WTC11 (cell line): ENCODE data around the gene DOK5. TPM values are rescaled to one million over a fixed set of nuclear protein-coding genes. Genes with fewer than 3 reads are reported as not detected.

Experiments
- ATAC-seq: fragments of 200-7000 bp; cut with Tn5 transposase; 2 replicates; pipeline ENCODE4 v1.10.0; 2021; ENCODE audit warnings: mild to moderate bottlenecking, moderate library complexity
- CTCF ChIA-PET: fragments of 300-600 bp; sonication (Branson Sonifier 250); formaldehyde crosslinking; loops from one replicate; lab custom pipeline; 2021; ENCODE audit warnings: antibody characterized with exemption; lab: Charles Lee
- POLR2A ChIA-PET: fragments of 350-600 bp; sonication (Branson Sonifier 250); formaldehyde crosslinking; loops from one replicate; lab custom pipeline; 2021; ENCODE audit warnings: antibody characterized with exemption; lab: Charles Lee
- DNase-seq: peaks from one replicate; pipeline ENCODE4 v3.0.0; 2021; ENCODE audit warnings: low spot score
- H3K27ac Mint-ChIP-seq: 2 replicates; pipeline ENCODE4 v1.8.0; 2021; ENCODE audit warnings: mixed read lengths
- H3K27me3 Mint-ChIP-seq: 2 replicates; pipeline ENCODE4 v1.8.0; 2021; ENCODE audit warnings: low read depth, mild to moderate bottlenecking, moderate library complexity, mixed read lengths
- H3K36me3 Mint-ChIP-seq: 2 replicates; pipeline ENCODE4 v1.8.0; 2021; ENCODE audit warnings: mixed read lengths
- H3K4me1 Mint-ChIP-seq: 2 replicates; pipeline ENCODE4 v1.8.0; 2022; ENCODE audit warnings: mixed read lengths
- H3K4me3 Mint-ChIP-seq: 2 replicates; pipeline ENCODE4 v1.8.0; 2021; ENCODE audit warnings: mild to moderate bottlenecking, moderate library complexity, mixed read lengths
- H3K9me3 Mint-ChIP-seq: 2 replicates; pipeline ENCODE4 v1.8.0; 2021; ENCODE audit warnings: mixed read lengths
- CDX4 ChIP-seq: fragments of 250-450 bp; sonication (Bioruptor Pico); IDR thresholded peaks from 2 replicates; pipeline ENCODE4 v1.9.0; 2021; ENCODE audit warnings: moderate library complexity, mild to moderate bottlenecking, inconsistent platforms, borderline replicate concordance
- E2F1 ChIP-seq: sonication (generic); formaldehyde crosslinking; IDR thresholded peaks from 2 replicates; pipeline ENCODE4 v1.8.0; 2022; ENCODE audit warnings: mild to moderate bottlenecking, missing genetic modification reagents
- ELF4 ChIP-seq: sonication (generic); formaldehyde crosslinking; IDR thresholded peaks from 2 replicates; pipeline ENCODE4 v1.8.1; 2022; ENCODE audit warnings: low read depth, mild to moderate bottlenecking, moderate library complexity, missing genetic modification reagents
- ETV6 ChIP-seq: sonication (generic); formaldehyde crosslinking; IDR thresholded peaks from 2 replicates; pipeline ENCODE4 v1.8.1; 2022; ENCODE audit warnings: mild to moderate bottlenecking, missing genetic modification reagents
- GABPB1 ChIP-seq: sonication (generic); formaldehyde crosslinking; IDR thresholded peaks from 2 replicates; pipeline ENCODE4 v1.8.1; 2023; ENCODE audit warnings: mild to moderate bottlenecking, missing genetic modification reagents
- NFATC4 ChIP-seq: fragments of 250-450 bp; sonication (Bioruptor Pico); IDR thresholded peaks from 2 replicates; pipeline ENCODE4 v1.9.0; 2021; ENCODE audit warnings: mild to moderate bottlenecking
- NFE2L1 ChIP-seq: sonication (generic); formaldehyde crosslinking; IDR thresholded peaks from 2 replicates; pipeline ENCODE4 v1.8.1; 2023; ENCODE audit warnings: missing genetic modification reagents
- SMAD4 ChIP-seq: sonication (generic); formaldehyde crosslinking; IDR thresholded peaks from 2 replicates; pipeline ENCODE4 v1.8.0; 2022; ENCODE audit warnings: mild to moderate bottlenecking, missing genetic modification reagents
- TCF7 ChIP-seq: sonication (generic); formaldehyde crosslinking; IDR thresholded peaks from 2 replicates; pipeline ENCODE4 v1.8.0; 2022; ENCODE audit warnings: mild to moderate bottlenecking, low read depth, missing genetic modification reagents, moderate library complexity
- TP53 ChIP-seq: sonication (generic); formaldehyde crosslinking; IDR thresholded peaks from 2 replicates; pipeline ENCODE4 v1.8.1; 2023; ENCODE audit warnings: mild to moderate bottlenecking, missing genetic modification reagents
- USF2 ChIP-seq: sonication (generic); formaldehyde crosslinking; IDR thresholded peaks from 2 replicates; pipeline ENCODE4 v1.8.1; 2023; ENCODE audit warnings: mild to moderate bottlenecking, missing genetic modification reagents, moderate library complexity
- ZBTB21 ChIP-seq: sonication (generic); formaldehyde crosslinking; IDR thresholded peaks from 2 replicates; pipeline ENCODE4 v1.8.1; 2023; ENCODE audit warnings: mild to moderate bottlenecking, missing genetic modification reagents, borderline replicate concordance
- ZNF121 ChIP-seq: sonication (generic); formaldehyde crosslinking; IDR thresholded peaks from 2 replicates; pipeline ENCODE4 v1.8.0; 2023; ENCODE audit warnings: missing genetic modification reagents
- ZNF281 ChIP-seq: sonication (generic); formaldehyde crosslinking; IDR thresholded peaks from 2 replicates; pipeline ENCODE4 v1.8.0; 2023; ENCODE audit warnings: mild to moderate bottlenecking, missing genetic modification reagents
- ZNF396 ChIP-seq: fragments of 250-450 bp; sonication (Bioruptor Pico); IDR thresholded peaks from 2 replicates; pipeline ENCODE4 v1.8.0; 2021; ENCODE audit warnings: mild to moderate bottlenecking, moderate library complexity, borderline replicate concordance
- ZNF416 ChIP-seq: fragments of 250-450 bp; sonication (Bioruptor Pico); IDR thresholded peaks from 2 replicates; pipeline ENCODE4 v1.9.0; 2021; ENCODE audit warnings: mild to moderate bottlenecking, inconsistent platforms
- total RNA-seq: library from RNA; stranded (reverse); gene quantifications from 3 replicates; pipeline ENCODE4 v1.2.3, GENCODE V29; 2021
- TF ChIP-seq, protein P1 (sequence below): sonication (generic); formaldehyde crosslinking; IDR thresholded peaks from 2 replicates; pipeline ENCODE4 v1.8.1; 2022; ENCODE audit warnings: mild to moderate bottlenecking, missing genetic modification reagents, moderate library complexity, borderline replicate concordance
- TF ChIP-seq, protein P2 (sequence below): sonication (generic); formaldehyde crosslinking; IDR thresholded peaks from 2 replicates; pipeline ENCODE4 v1.8.0; 2022; ENCODE audit warnings: mild to moderate bottlenecking, missing genetic modification reagents
- TF ChIP-seq, protein P3 (sequence below): sonication (generic); formaldehyde crosslinking; IDR thresholded peaks from 2 replicates; pipeline ENCODE4 v1.8.0; 2022; ENCODE audit warnings: missing genetic modification reagents

DOK5 gene
- total RNA-seq, 1 experiment from 2014 or later = 10.1 TPM

DNA sequence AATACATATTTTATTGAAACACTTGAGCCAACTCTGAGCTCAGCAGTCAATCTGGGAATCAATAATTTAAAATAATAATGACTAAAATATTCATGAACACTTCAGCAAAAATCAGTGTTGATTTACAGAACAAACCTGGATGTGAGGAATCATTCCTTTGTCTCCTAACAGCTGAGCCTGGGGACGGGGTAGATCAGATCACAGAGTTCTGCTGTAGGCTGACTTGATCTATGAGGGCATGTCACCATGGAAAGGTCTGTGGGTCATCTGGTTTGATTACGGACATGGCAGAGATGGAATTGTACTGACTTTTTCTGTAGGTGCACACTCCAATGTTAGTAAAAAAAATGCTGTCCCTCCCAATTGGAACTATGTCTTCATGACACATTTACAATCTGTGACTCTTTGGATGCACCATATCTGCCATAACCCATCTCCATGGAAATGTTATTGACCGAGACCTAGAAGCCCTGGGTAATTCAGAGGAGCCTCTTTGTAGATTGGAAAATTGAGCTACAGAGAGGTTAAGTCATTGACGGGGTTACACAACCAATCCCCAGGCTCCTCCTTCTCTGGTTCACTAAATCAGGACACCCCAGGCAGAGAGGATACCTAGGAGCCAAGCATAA, 114.1 kb downstream of the DOK5 start:
- Mint-ChIP-seq H3K4me1 (no peaks in the 10 kb centered on the region), H3K9me3 (no peaks in the 10 kb centered on the region), H3K27ac (no peak overlapping the region), H3K4me3 (no peak overlapping the region), H3K36me3 (no peaks in the 10 kb centered on the region), H3K27me3 (no peaks in the 10 kb centered on the region)
- ChIA-PET POLR2A (no interaction called here), CTCF (no interaction called here)
- TF ChIP-seq ZNF396 (no peak), E2F1 (CRISPR knock-in tag) (no peak), ELF4 (CRISPR knock-in tag) (no peak), GABPB1 (CRISPR knock-in tag) (no peak), TP53 (CRISPR knock-in tag) (no peak), TCF7 (no peak), USF2 (CRISPR knock-in tag) (no peak), ZNF281 (CRISPR knock-in tag) (no peak), ZBTB21 (CRISPR knock-in tag) (no peak)
- TF ChIP-seq, protein P1, sequence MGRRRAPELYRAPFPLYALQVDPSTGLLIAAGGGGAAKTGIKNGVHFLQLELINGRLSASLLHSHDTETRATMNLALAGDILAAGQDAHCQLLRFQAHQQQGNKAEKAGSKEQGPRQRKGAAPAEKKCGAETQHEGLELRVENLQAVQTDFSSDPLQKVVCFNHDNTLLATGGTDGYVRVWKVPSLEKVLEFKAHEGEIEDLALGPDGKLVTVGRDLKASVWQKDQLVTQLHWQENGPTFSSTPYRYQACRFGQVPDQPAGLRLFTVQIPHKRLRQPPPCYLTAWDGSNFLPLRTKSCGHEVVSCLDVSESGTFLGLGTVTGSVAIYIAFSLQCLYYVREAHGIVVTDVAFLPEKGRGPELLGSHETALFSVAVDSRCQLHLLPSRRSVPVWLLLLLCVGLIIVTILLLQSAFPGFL (CRISPR knock-in tag) = no peak
- TF ChIP-seq, protein P2, sequence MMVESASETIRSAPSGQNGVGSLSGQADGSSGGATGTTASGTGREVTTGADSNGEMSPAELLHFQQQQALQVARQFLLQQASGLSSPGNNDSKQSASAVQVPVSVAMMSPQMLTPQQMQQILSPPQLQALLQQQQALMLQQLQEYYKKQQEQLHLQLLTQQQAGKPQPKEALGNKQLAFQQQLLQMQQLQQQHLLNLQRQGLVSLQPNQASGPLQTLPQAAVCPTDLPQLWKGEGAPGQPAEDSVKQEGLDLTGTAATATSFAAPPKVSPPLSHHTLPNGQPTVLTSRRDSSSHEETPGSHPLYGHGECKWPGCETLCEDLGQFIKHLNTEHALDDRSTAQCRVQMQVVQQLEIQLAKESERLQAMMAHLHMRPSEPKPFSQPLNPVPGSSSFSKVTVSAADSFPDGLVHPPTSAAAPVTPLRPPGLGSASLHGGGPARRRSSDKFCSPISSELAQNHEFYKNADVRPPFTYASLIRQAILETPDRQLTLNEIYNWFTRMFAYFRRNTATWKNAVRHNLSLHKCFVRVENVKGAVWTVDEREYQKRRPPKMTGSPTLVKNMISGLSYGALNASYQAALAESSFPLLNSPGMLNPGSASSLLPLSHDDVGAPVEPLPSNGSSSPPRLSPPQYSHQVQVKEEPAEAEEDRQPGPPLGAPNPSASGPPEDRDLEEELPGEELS (CRISPR knock-in tag) = no peak
- DNase-seq (no peak), ATAC-seq (no peak)

- H3K4me1 Mint-ChIP-seq = no peaks in the 10 kb centered on the region
- no peaks in the 10 kb centered on the region for H3K9me3 Mint-ChIP-seq
- POLR2A ChIA-PET = no interaction called here
- H3K27me3 Mint-ChIP-seq = no peaks in the 10 kb centered on the region
- H3K4me3 Mint-ChIP-seq = no peak overlapping the region
- no peak overlapping the region for H3K27ac Mint-ChIP-seq
- ATAC-seq = no peak
- no peaks in the 10 kb centered on the region for H3K36me3 Mint-ChIP-seq
- TF ChIP-seq ZNF121 (CRISPR knock-in tag) = no peak
- TF ChIP-seq, protein P3, sequence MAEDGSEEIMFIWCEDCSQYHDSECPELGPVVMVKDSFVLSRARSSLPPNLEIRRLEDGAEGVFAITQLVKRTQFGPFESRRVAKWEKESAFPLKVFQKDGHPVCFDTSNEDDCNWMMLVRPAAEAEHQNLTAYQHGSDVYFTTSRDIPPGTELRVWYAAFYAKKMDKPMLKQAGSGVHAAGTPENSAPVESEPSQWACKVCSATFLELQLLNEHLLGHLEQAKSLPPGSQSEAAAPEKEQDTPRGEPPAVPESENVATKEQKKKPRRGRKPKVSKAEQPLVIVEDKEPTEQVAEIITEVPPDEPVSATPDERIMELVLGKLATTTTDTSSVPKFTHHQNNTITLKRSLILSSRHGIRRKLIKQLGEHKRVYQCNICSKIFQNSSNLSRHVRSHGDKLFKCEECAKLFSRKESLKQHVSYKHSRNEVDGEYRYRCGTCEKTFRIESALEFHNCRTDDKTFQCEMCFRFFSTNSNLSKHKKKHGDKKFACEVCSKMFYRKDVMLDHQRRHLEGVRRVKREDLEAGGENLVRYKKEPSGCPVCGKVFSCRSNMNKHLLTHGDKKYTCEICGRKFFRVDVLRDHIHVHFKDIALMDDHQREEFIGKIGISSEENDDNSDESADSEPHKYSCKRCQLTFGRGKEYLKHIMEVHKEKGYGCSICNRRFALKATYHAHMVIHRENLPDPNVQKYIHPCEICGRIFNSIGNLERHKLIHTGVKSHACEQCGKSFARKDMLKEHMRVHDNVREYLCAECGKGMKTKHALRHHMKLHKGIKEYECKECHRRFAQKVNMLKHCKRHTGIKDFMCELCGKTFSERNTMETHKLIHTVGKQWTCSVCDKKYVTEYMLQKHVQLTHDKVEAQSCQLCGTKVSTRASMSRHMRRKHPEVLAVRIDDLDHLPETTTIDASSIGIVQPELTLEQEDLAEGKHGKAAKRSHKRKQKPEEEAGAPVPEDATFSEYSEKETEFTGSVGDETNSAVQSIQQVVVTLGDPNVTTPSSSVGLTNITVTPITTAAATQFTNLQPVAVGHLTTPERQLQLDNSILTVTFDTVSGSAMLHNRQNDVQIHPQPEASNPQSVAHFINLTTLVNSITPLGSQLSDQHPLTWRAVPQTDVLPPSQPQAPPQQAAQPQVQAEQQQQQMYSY (CRISPR knock-in tag) = no peak
- no peak for TF ChIP-seq SMAD4 (CRISPR knock-in tag)
- TF ChIP-seq ETV6 = no peak
- TF ChIP-seq, protein P2 (CRISPR knock-in tag) = no peak
- TF ChIP-seq CDX4 (CRISPR knock-in tag) = no peak
- TF ChIP-seq, protein P1 (CRISPR knock-in tag) = no peak
- no peak for TF ChIP-seq NFATC4 (CRISPR knock-in tag)
- no peak for TF ChIP-seq ZNF416
- no peak for TF ChIP-seq NFE2L1 (CRISPR knock-in tag)
- TF ChIP-seq, all 79 proteins: peak for 0
- CTCF ChIA-PET = no interaction called here
- DNase-seq = no peak
Measured at GRCh38 chr20:54590856-54591255, 115.5 kb downstream of the DOK5 start.
